ENCODE data around the gene TCF15.

DNA sequence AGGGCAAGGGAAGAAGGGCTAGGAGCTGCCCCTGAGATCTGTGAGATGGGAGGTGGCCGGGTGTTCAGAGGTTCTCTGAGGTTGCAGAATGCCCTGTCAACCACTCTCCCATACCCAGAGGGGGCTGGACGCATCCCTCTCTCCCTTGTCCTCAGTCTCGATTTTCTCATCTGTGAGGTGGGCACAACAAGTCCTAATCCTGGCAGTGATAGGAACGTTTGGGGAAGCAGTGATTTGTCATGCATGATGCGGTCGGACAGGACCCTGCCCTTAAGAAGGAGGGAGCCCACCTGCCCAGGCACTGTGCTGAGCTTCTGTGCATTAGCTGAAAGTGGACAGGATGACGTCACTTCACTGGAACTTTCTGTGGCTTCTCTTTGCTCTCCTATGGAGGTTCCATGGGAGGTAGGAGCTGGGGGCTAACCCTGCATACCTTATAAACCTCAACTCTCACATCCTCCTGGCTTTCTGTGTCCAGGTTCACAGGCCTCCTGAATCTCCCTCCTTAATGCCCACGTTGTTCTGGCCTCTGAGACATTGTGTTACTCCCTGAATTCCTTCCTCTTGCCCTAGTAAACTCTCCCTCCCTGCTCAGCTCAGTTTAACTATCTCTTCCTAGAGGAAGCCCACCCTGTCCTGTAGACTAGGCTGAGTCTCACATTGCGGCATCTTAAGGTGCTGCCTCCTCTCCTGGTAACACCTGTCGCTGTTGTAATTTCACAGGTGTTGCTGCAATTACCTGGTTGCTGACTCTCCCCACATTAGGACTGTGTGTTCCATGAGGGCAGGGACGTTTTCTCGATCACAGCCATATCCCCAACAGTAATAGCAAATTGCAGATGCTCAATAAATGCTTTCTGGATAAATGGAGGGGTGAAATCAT, 36.5 kb downstream of the TCF15 start:
- no peak for TF ChIP-seq EZH2 (IDR thresholded peaks at IDR 0.05; ENCODE audit: borderline replicate concordance)
- TF ChIP-seq EZH2phosphoT487 (IDR thresholded peaks at IDR 0.05; ENCODE audit: low read depth, severe bottlenecking, unreplicated experiment): no peak
- TF ChIP-seq, protein P1, sequence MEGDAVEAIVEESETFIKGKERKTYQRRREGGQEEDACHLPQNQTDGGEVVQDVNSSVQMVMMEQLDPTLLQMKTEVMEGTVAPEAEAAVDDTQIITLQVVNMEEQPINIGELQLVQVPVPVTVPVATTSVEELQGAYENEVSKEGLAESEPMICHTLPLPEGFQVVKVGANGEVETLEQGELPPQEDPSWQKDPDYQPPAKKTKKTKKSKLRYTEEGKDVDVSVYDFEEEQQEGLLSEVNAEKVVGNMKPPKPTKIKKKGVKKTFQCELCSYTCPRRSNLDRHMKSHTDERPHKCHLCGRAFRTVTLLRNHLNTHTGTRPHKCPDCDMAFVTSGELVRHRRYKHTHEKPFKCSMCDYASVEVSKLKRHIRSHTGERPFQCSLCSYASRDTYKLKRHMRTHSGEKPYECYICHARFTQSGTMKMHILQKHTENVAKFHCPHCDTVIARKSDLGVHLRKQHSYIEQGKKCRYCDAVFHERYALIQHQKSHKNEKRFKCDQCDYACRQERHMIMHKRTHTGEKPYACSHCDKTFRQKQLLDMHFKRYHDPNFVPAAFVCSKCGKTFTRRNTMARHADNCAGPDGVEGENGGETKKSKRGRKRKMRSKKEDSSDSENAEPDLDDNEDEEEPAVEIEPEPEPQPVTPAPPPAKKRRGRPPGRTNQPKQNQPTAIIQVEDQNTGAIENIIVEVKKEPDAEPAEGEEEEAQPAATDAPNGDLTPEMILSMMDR (IDR thresholded peaks at IDR 0.05; ENCODE audit: poor library complexity): no peak

Measured in hepatocyte (in vitro differentiated cells).